HG03575 (cell line): ENCODE measurements around the gene CYBA.

Source experiments
- ATAC-seq: cut with Tn5 transposase; IDR thresholded peaks from one replicate; pipeline ENCODE4 v1.9.1; 2021; ENCODE audit not compliant: unreplicated experiment, insufficient number of reproducible peaks, low FRiP score; ENCODE audit errors: extremely low read depth

CYBA gene

DNA sequence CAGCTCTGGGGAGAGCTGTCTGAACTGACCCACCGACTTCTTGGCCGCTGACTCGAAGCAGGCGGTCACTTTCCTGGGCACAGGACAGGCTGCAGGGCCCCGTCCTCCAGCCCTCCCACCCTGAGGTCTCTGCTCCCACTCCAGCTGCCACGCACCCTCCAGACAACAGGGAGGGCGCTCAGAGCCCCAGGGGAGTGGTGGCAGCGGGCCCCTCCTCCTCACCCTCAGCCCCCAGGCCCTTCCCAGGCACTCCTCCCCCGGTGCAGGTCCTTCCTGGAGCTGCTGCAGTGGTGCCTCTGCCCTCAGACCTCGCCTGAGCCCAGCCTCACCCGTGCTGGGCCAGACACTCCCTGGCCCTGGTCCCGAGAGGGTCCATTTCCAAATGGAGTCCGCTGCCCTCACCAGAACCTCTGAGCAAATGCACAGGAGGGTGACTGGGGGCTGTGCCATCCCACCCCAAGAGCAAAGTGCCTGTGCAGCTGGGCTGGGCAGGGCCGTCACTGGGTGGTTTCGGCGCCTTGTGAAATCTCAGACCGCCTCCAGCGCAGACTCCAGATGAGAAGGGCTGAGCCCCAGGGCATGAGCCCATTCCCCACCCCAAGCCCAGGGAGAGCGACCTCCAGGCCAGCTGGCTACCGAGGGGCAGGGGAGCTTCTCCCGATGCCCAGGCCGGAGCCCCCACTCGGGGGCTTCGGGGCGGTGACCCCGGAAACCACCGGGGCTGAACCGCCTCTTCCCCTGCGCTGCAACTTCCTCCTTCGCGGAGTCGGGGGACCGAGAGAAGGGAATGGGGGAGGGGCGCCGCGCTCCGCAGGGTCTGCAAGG, 717 bp downstream of the CYBA start:
- no peak for ATAC-seq

DNA sequence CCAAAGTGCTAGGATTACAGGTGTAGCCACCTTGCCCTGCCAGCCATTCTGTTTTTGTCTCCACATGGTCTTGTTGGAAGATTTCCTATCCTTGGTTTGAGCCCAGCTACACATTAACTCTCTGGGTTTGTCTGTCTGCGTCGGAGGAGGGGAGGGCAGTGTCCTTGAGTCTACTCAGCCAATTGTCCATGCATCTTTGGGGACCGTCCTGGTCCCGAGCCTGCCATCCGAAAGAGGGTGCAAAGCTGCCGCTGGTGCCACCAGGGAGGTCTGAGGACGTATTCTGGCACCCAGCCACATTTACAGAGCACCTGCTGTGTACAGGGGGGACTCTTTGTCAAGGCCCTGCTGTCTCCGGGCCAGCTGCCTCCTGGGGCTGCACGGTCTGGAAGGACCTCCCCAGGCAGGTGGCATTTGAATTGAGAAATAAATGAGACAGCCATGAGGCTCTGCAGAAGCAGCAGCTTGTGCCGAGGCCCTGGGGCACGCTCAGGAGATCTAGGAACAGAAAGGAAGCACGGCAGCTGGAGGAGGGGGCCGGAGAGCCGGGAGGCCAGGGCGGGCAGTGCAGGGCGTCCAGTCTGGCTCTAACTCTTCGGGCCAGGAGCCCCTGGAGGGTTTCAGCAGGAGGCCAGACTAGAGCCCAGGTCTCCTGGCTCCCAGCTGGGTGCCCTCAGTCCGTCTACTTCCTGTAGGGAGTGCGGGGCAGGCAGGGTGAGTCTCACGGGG, 1.5 kb downstream of the CYBA start:
- no peak for ATAC-seq

DNA sequence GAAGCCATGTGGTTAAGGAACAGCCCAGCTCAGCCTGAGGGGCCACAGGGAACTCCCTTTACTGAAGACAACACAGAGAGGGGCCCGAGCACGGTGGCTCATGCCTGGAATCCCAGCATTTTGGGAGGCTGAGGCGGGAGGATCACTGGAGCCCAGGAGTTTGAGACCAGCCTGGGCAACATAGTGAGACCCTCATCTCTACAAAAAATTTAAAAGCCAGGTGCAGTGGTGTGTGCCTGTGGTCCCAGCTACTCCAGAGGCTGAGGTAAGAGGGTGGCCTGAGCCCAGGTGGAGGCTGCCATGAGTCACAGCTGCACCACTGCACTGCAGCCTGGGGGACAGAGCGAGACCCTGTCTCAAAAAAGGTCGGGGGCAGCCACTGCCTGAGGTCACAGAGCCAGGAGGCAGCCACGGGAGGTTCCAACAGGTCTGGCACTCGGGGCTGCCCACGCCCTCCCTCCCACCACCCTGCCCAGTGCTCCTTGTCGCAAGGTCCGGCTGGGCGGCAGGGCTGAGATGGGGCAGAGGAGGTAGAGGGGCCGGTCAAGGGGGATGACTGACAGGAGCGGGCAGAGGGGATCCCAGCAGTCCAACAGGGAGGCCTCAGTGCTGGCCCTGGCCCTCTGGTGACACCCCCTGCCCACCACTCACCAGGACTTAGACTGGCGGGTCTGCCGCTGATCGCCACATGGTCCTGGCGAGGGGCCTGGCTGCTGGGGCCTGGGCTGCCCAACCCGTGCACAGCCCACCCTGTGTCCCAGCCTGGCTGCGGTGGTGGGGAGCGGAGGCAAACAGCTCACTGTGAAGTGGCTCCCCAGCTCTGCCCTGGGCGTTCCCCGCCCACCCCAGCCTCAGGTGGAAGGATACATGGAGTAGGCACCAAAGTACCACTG, 3.4 kb downstream of the CYBA start:
- ATAC-seq = no peak

DNA sequence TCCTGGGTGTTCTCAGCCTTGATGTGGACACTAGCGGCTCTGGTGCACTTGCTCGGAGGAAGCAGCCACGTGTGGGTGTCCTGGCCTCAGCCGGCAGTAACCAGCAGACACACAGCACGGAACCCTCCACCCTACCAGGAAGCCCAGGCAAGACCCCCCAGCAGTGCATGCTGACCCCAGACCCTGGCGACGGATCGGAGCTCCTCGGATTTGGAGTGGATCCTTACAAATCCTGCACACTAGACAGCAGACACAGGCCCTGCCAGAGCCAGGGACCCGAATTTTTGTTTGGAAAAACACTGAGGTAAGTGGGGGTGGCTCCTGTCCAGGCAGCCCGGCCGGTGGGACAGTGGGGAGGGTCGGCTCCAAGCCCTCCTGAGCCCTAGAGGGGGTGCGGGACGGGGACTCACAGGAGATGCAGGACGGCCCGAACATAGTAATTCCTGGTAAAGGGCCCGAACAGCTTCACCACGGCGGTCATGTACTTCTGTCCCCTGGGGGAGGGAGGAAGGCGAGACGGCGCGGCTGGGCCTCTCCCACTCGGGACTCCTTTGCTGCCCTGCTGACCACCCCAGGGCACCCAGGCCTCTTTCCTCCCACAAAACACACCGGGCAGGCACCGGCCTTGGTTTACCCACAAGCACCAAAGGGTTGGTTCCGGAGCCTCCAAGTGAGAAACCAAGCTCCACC, 4.4 kb downstream of the CYBA start:
- ATAC-seq = no peak

DNA sequence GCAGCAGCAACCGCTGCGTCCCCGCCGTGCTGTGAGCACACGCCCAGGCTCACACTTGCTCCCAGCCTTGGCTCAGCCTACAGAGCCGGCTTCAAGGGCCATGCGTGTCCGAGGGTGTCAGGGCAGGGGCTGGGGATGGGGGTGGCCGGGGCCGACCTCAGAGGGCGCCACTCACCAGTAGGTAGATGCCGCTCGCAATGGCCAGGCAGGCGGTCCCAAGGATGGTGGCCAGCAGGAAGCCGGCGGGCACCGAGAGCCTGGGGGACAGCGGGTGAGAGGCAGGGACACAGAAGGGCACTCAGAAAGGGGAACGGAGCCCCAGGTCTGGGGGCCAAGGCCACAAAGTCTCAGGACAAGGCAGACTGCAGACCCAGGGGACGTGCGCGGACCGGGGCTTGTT, 4.9 kb downstream of the CYBA start:
- no peak for ATAC-seq

DNA sequence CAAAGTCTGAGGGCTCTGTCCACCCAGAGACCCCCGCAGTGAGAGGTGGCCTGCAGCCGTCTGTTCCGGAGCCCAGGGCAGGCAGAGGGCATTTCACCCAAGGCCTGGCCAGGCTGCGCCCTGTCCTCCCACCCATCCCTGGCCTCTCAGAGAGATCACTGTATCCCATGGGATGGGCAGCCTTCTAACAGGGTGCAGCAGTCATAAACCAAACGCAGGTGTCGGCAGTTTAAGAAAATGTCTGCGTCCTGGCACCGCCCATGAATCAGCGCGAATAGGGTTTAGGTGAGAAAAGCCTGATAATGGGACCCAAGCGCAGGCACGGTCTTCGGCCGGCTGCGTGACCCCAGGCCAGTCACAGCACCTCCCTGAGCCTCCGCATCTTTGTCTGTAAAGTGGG, 5.4 kb downstream of the CYBA start:
- ATAC-seq = no peak

DNA sequence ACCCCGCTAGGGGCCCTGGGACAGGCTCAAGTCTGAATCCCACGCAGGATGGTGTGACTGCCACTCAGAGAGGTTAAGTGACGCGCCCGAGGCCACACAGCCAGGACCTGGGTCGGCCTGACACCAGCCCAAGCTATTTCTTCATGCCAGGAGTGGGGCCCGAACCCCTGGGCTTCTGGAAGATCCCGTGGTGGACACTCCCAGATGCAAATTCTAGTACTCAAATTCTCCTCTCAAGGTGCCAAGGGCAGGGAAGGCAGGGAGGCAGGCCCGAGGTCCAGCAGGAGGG, 7.3 kb downstream of the CYBA start:
- no peak for ATAC-seq

DNA sequence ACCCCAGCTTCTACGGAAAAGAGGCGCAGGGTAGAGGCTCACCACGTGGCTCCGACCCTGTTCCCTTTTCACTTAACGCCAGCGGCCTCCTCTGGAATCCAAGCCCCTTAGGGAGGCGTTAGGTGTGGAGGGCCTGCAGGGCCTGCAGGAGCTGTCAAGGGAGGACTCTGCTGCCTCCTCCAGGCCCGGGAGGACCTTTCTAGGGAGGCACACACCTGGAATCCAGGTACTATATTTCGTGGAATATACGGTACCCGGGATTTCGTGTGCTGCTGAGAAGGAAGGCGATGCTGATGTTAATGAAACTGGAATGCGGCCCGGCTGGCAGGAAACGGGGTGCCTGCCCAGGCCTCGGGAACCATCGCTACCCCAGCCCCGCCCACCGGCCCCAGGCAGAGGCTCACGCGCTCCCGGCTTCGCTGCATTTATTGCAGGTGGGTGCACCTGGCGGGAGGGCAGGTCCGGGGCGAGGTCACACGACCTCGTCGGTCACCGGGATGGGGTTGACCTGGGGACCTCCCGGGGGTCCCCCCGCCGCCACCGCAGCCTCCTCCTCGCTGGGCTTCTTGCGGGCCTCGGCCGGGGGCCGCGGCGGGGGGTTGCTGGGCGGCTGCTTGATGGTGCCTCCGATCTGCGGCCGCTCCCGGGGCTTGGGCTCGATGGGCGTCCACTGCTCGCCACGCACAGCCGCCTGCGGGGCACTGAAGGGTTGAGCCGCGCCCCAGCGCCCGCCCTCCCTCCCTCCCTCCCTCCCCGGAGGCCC, 7.8 kb downstream of the CYBA start:
- no peak for ATAC-seq

DNA sequence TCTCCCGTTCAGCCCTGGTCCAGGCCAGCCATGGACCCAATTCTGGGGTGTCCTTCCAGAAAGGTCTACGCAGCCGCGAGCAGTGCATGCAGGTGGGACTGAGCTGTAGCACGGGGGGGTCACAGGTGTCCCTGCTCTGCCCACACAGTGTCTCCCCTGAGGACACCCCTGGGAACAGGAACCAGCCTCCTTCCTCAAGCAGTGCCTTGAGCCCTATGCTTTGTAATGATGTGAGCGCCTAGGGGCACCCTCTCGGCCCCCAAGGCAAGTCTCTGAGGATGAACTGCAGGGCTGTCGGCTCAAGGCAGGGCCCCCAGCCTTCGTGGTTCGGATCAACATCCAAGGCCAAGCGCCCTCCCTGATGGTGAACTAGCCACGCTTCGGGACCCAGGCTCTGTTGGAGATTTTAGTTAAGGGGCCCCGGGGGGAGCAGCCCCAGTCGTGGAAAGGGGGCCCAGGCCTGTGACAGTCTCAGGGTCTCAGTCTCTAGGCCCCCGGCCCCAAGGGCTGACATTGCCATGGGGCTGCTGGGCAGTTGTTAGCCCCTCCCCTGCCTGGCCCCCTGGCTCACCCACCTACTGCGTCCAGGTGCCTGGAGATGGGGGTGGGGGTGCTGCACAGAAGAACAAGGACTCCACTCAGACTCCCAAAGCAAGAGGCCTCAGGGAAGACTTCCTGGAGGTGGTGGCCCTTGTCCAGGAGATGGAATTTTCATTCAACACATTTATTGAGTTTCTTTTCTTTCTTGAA, 10.2 kb downstream of the CYBA start:
- ATAC-seq = no peak

DNA sequence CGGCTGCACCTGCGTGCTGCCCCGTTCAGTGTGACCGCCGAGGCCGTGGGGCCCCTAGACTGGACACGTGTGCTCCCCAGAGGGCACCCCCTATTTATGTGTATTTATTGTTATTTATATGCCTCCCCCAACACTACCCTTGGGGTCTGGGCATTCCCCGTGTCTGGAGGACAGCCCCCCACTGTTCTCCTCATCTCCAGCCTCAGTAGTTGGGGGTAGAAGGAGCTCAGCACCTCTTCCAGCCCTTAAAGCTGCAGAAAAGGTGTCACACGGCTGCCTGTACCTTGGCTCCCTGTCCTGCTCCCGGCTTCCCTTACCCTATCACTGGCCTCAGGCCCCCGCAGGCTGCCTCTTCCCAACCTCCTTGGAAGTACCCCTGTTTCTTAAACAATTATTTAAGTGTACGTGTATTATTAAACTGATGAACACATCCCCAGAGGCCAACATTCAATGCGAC, 10.8 kb downstream of the CYBA start:
- no peak for ATAC-seq

DNA sequence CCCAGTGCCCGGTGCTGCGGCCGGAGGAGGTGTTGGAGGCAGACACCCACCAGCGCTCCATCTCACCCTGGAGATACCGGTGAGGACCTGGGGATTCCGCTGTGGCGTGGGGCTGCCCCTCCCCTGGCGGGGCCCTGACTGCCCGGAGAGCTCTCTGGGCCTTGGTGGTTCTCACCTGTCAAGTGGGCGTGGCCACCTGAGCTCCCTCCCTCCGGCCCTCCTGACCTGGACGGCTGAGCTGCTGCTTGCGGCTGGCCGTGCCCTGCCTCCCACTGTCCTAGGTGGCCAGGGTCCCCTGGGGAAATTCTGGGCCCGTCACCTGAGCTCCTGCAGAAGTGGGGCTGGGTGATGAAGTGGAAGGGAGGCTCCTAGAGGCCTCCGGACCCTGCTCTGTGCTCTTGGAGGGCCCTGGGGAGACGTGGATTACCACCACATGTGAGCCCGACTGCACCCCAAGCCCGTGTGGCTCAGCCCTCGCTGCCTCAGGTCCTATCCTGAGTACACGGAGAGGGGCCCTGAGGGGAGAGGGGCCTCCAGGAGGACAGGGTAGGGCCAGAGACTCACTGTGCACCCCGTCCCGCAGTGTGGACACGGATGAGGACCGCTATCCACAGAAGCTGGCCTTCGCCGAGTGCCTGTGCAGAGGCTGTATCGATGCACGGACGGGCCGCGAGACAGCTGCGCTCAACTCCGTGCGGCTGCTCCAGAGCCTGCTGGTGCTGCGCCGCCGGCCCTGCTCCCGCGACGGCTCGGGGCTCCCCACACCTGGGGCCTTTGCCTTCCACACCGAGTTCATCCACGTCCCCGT, 11.4 kb downstream of the CYBA start:
- ATAC-seq = no peak

DNA sequence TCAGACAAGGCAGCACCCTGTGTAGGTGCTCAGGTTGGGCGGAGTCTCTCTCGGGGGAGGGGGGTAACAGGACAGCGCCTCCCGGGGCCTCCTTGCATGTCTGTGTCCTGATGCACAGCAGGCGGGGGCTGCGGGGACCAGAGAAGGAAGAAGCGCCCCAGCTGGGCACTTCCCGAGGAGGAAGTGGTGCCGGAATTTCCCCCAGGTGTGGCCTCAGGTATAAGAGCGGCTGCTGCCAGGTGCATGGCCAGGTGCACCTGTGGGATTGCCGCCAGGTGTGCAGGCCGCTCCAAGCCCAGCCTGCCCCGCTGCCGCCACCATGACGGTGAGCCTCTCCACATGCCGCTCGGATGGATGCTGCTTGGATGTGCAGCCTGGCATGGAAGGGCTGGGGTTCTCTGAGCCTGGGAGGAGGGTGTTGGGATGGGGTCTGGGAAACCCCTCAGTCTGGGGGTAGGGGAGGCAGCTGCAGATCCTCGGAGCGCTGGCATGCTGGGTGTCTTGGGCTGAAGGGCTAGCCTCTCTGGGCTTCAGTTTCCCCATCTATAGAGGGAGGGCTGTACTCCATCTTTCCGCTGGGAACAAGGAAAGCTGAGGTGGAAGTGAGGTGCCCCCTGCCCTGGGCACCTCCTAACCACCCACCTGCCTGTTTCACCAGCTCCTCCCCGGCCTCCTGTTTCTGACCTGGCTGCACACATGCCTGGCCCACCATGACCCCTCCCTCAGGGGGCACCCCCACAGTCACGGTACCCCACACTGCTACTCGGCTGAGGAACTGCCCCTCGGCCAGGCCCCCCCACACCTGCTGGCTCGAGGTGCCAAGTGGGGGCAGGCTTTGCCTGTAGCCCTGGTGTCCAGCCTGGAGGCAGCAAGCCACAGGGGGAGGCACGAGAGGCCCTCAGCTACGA, 12.3 kb downstream of the CYBA start, which contains the start of gene IL17C:
TSS of gene IL17C (plus strand) at position 250 of the 908 bp plus-strand sequence. CDS start at position 320, 70 bp downstream.
- ATAC-seq = no peak

DNA sequence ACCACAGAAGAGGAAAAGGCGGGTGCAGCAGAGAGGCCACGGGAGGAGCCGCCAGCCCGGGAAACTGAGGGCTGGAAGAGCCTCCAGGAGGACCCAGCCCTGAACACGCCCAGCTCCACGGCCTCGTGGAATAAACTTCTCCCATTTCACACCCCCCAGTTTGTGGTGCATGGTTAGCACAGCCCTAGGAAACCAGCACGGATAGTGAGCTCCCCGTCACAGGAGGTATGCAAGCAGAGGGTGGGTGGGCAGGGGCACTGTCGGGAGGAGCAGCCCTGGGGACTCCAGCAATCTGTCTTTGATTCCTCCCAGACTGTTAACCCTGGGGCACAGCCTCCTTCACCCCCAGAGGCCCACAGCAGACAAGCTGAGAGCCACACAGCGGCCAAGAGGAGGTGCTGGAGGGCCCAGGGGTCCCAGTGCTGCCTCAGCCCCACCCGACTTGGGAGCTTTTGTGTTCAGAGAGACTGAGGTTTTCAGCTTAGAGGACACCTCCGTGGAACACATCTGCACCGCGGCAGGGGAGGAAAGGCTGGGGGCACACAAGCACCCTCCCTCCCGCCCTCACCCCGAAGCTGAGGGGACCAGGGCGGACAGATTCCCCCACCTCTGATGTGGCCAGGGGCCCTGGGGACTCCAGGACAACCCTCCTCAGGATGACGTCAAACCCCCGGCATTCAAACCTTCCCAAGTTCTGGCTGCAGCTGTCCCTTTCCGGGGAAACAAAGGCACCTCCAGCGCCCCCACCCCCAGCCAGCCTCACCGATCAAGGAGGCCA, 14.2 kb downstream of the CYBA start:
- no peak for ATAC-seq

DNA sequence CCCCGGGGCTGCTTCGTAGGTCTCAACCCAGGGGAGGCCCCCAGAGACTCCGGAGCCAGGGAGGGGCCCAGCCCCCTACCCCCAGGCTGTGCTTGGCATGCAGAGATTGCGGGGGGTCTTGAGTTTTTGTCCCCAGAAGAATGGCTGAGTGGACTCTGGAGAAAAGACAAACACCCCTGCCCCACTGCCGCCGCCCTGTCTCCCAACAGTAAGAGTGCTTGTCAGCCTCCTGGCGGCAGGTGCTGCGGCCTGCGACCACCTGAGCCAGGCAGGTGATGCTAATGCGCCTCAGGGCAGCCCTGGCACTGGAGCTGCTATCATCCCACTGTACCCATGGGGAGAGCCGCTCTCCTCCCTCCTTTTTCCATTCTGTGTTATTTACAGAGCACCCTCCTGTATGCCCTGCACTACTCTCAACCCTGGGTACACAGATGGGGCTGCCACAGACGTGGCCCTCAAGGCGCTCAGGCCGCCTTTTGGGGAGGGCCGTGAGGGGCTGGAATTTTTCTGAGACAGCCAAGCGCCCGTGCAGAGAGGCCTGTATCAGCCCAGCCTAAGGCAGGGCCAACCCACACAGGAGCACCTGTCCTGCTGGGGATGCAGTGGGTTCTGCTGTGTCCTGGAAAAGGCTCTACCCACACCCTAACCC, 15.1 kb downstream of the CYBA start:
- ATAC-seq = no peak
